Adrenal gland (tissue), 12 donors: ENCODE measurements around the gene CAPN11. TPM values are rescaled to one million over a fixed set of nuclear protein-coding genes. Genes with fewer than 3 reads are reported as not detected.
A peak's percentile ranks its signal among the peaks of the same experiment; 100 is the strongest.

ENCODE experiments used
- DNase-seq, 7 donors: peaks; one replicate each; pipeline ENCODE4 v3.0.0-alpha.2; 2019 to 2020
- H3K27ac ChIP-seq, 5 donors: fragments of 200-600 bp; sonication (generic) in 4 of 5; 1 replicate in 3 of 5; 2 replicates in 2 of 5; pipeline versions ENCODE4 v1.5.1 to v1.8.0; 2016 to 2020; ENCODE audit warnings: mild to moderate bottlenecking in 1 of 5
- H3K27me3 ChIP-seq: fragments of 200-600 bp; 2 replicates; pipeline ENCODE4 v1.8.0; 2021
- H3K36me3 ChIP-seq, 2 donors: fragments of 200-600 bp; replicated peaks in 1 of 2; 1 replicate in 1 of 2; 2 replicates in 1 of 2; pipeline versions ENCODE4 v1.5.1 to v1.8.0; 2018 to 2022
- H3K4me1 ChIP-seq, 2 donors: fragments of 200-600 bp; replicated peaks in 1 of 2; 1 replicate in 1 of 2; 2 replicates in 1 of 2; pipeline versions ENCODE4 v1.5.1 to v1.8.0; 2018 to 2021
- H3K4me3 ChIP-seq, 4 donors: fragments of 200-600 bp; sonication (generic) in 3 of 4; one replicate each; pipeline ENCODE4 v1.5.1; 2016 to 2018
- H3K9me3 ChIP-seq, 3 donors: fragments of 200-600 bp; sonication (generic) in 1 of 3; replicated peaks in 1 of 3; 1 replicate in 2 of 3; 2 replicates in 1 of 3; pipeline versions ENCODE4 v1.5.1 to v1.8.0; 2016 to 2021
- CTCF ChIP-seq, 6 experiments: fragments of 450-650 bp in 4 of 6; fragments of 200-600 bp in 2 of 6; sonication (generic) in 1 of 6; IDR thresholded peaks; 1 replicate in 5 of 6; 2 replicates in 1 of 6; pipeline versions ENCODE4 v1.5.1 to v1.8.0; 2016 to 2021; ENCODE audit warnings: antibody characterized with exemption in 6 of 6, mild to moderate bottlenecking in 2 of 6, moderate library complexity in 1 of 6
- POLR2A ChIP-seq, 2 donors: fragments of 450-650 bp; IDR thresholded peaks; one replicate each; pipeline ENCODE4 v1.6.1; 2017; ENCODE audit warnings: antibody characterized with exemption in 2 of 2, mild to moderate bottlenecking in 2 of 2, moderate library complexity in 1 of 2
- WGBS, 4 donors: extraction: QIAGEN DNeasy Blood & Tissue Kit in 2 of 4; methylation state at CpG; one replicate each; pipeline versions ENCODE4 v1.1.5 to v1.1.7; 2013 to 2017; 5-methylcytosine and 5-hydroxymethylcytosine counted together
- intact Hi-C, 2 donors: fragments of 100-400 bp; cut with DNase I; formaldehyde crosslinking; loops; one replicate each; pipeline versions ENCODE4 v1.14.1 to v1.15.0; 2022 to 2023
- polyA plus RNA-seq, 3 donors: library from polyadenylated mRNA; stranded (reverse); fragments of 200-250 nt in 2 of 3; fragments of 350-450 nt in 1 of 3; fragmentation: Illumina TruSeq in 1 of 3; extraction: RNeasy Lipid Tissue Mini Kit (QIAGEN cat#74804) in 1 of 3; gene quantifications; one replicate each; pipeline ENCODE4 v1.2.3, GENCODE V29; 2013 to 2014
- total RNA-seq, 9 donors: library from RNA; depleted of rRNA in 4 of 9; stranded (reverse); fragments of >200 nt in 4 of 9; fragments of 120-200 nt in 1 of 9; fragmentation: NEBNext Ultra II Directional in 1 of 9; extraction: Animal tissue kit (Norgen Biotek cat#: 25700) in 1 of 9; gene quantifications; one replicate each; pipeline versions ENCODE4 v1.1.0 to v1.2.4, GENCODE V29; 2013 to 2023
- donor health status: healthy with polysubstance abuse.
- donor health status: Bipolar disorder and iron deficiency.
- donor health status: DM: yes; HTN: yes; CAD: no.
- donor health status: DM: no; HTN: no; CAD: no.
- donor health status: DM: no; HTN: no; CAD: no.
- donor health status: DM: yes; HTN: yes; CAD: no.

CAPN11 gene
- total and polyA plus RNA-seq, 12 donors: 0.14 to 2.4 (median 0.98) TPM; not detected in 2

- Histone ChIP-seq H3K4me3 (no peak overlapping the region), H3K4me1 (peaks cover 25 to 64% of the 10 kb centered on the region in 2 donors), H3K27ac (peak overlapping the region in 2 of 5 donors; percentile 49 to 50), H3K9me3 (no peaks in the 10 kb centered on the region), H3K36me3 (peaks cover 0 to 27% of the 10 kb centered on the region in 2 donors), H3K27me3 (no peaks in the 10 kb centered on the region)
- intact Hi-C loops: no loop called here
- TF ChIP-seq POLR2A (IDR thresholded peaks at IDR 0.05) (no peak), CTCF (IDR thresholded peaks at IDR 0.05) (no peak)
- no peak for DNase-seq
- WGBS, 4 donors: 75 to 78% (median 76%) methylated on average over 6 of the region's 6 CpGs
These were observed 41.1 kb upstream of the CAPN11 start for GRCh38 chr6:44117397-44118128.

GRCh38 chr6:44119704-44120262 is 38.8 kb upstream of the CAPN11 start:
- Histone ChIP-seq H3K4me1 (peaks cover 38 to 85% of the 10 kb centered on the region in 2 donors), H3K4me3 (no peak overlapping the region), H3K9me3 (no peaks in the 10 kb centered on the region), H3K27ac (no peak overlapping the region), H3K27me3 (no peaks in the 10 kb centered on the region), H3K36me3 (peaks cover 0 to 8% of the 10 kb centered on the region in 2 donors)
- 53 to 69% (median 57%) methylated on average over 5 of the region's 5 CpGs for WGBS, 4 donors
- intact Hi-C loops: no loop called here
- no peak for DNase-seq
- TF ChIP-seq POLR2A (IDR thresholded peaks at IDR 0.05) (no peak), CTCF (IDR thresholded peaks at IDR 0.05) (no peak)

GRCh38 chr6:44120692-44121443 is 37.8 kb upstream of the CAPN11 start:
- intact Hi-C loops: no loop called here
- no peak overlapping the region for H3K27ac ChIP-seq
- WGBS, 4 donors: 59 to 76% (median 66%) methylated on average over 4 of the region's 4 CpGs
- H3K36me3 ChIP-seq: no peaks in the 10 kb centered on the region
- no peak overlapping the region for H3K4me3 ChIP-seq
- H3K9me3 ChIP-seq: no peaks in the 10 kb centered on the region
- peaks cover 42 to 95% of the 10 kb centered on the region in 2 donors for H3K4me1 ChIP-seq
- no peak for TF ChIP-seq CTCF (IDR thresholded peaks at IDR 0.05)
- DNase-seq: no peak
- H3K27me3 ChIP-seq: no peaks in the 10 kb centered on the region

- no peaks in the 10 kb centered on the region for H3K27me3 ChIP-seq
- peaks cover 37 to 85% of the 10 kb centered on the region in 2 donors for H3K4me1 ChIP-seq
- DNase-seq: no peak
- H3K4me3 ChIP-seq: no peak overlapping the region
- TF ChIP-seq CTCF (IDR thresholded peaks at IDR 0.05): no peak
- TF ChIP-seq POLR2A (IDR thresholded peaks at IDR 0.05): no peak
- intact Hi-C loops: no loop called here
- no peaks in the 10 kb centered on the region for H3K36me3 ChIP-seq
- peak overlapping the region in 3 of 5 donors; percentile 18 to 57 (median 30) for H3K27ac ChIP-seq
- H3K9me3 ChIP-seq: no peaks in the 10 kb centered on the region
- WGBS, 4 donors: 28 to 45% (median 35%) methylated on average over 1 of the region's 1 CpG
These were observed 35.8 kb upstream of the CAPN11 start for GRCh38 chr6:44122801-44123200.
